ENCODE measurements around the gene UPF3A.
"Not testable (repeated sequence)": the region's sequence is repeated elsewhere in the genome, so short reads cannot be mapped to it uniquely, and the experiment has no call there.

Gene UPF3A

DNA sequence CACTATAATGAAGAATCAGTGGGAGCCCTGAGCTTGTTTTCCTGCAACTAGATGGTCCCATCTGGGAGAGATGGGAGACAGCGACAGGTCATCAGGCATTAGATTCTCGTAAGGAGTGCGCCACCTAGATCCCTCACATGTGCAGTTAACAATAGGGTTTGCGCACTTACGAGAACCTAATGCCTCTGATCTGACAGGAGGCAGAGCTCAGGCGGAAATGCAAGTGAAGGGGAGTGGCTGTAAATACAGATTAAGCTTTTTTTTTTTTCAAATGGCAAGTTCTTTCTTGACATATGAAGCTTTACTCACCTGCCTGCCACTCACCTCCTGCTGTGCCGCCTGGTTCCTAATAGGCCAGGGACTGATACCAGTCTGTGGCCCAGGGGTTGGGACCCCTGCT is 32.3 kb upstream of the UPF3A start:
- H3K27ac ChIP-seq (ENCODE audit: low read length) = no peak overlapping the region
- H4K20me1 ChIP-seq (ENCODE audit: insufficient read depth, low read length) = no peaks in the 10 kb centered on the region
- no peak for TF ChIP-seq EZH2phosphoT487 (IDR thresholded peaks at IDR 0.05; ENCODE audit: low read depth)
- TF ChIP-seq, protein P1, sequence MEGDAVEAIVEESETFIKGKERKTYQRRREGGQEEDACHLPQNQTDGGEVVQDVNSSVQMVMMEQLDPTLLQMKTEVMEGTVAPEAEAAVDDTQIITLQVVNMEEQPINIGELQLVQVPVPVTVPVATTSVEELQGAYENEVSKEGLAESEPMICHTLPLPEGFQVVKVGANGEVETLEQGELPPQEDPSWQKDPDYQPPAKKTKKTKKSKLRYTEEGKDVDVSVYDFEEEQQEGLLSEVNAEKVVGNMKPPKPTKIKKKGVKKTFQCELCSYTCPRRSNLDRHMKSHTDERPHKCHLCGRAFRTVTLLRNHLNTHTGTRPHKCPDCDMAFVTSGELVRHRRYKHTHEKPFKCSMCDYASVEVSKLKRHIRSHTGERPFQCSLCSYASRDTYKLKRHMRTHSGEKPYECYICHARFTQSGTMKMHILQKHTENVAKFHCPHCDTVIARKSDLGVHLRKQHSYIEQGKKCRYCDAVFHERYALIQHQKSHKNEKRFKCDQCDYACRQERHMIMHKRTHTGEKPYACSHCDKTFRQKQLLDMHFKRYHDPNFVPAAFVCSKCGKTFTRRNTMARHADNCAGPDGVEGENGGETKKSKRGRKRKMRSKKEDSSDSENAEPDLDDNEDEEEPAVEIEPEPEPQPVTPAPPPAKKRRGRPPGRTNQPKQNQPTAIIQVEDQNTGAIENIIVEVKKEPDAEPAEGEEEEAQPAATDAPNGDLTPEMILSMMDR (IDR thresholded peaks at IDR 0.05; ENCODE audit: low read depth, low read length) = no peak

GRCh38 chr13:114251639-114252440 is 29.6 kb upstream of the UPF3A start:
- not testable (repeated sequence) for H2AFZ ChIP-seq (ENCODE audit: low read depth, low read length); H3K79me2 ChIP-seq (ENCODE audit: low read length); H3K27me3 ChIP-seq (ENCODE audit: low read depth, low read length); H3K9ac ChIP-seq (ENCODE audit: low read length); H4K20me1 ChIP-seq (ENCODE audit: insufficient read depth, low read length); H3K4me3 ChIP-seq (ENCODE audit: low read length); H3K4me1 ChIP-seq (ENCODE audit: low read length); H3K27ac ChIP-seq (ENCODE audit: low read length); H3K4me2 ChIP-seq (ENCODE audit: low read length); H3K9me3 ChIP-seq (ENCODE audit: insufficient read depth, low read length)
- peaks cover 72% of the 10 kb centered on the region for H3K36me3 ChIP-seq (replicated peaks; ENCODE audit: low read depth, low read length)

More for the DNA sequence above, 32.3 kb upstream of the UPF3A start:
- H3K27me3 ChIP-seq (ENCODE audit: low read depth, low read length) = no peaks in the 10 kb centered on the region
- no peak overlapping the region for H2AFZ ChIP-seq (ENCODE audit: low read depth, low read length)
- H3K9ac ChIP-seq (ENCODE audit: low read length) = no peak overlapping the region
- no peaks in the 10 kb centered on the region for H3K4me1 ChIP-seq (ENCODE audit: low read length)
- H3K4me3 ChIP-seq (ENCODE audit: low read length) = no peak overlapping the region
- H3K36me3 ChIP-seq (replicated peaks; ENCODE audit: low read depth, low read length) = peaks cover 72% of the 10 kb centered on the region
- H3K79me2 ChIP-seq (ENCODE audit: low read length) = no peaks in the 10 kb centered on the region
- H3K9me3 ChIP-seq (ENCODE audit: insufficient read depth, low read length) = no peaks in the 10 kb centered on the region
- H3K4me2 ChIP-seq (ENCODE audit: low read length) = no peak overlapping the region

DNA sequence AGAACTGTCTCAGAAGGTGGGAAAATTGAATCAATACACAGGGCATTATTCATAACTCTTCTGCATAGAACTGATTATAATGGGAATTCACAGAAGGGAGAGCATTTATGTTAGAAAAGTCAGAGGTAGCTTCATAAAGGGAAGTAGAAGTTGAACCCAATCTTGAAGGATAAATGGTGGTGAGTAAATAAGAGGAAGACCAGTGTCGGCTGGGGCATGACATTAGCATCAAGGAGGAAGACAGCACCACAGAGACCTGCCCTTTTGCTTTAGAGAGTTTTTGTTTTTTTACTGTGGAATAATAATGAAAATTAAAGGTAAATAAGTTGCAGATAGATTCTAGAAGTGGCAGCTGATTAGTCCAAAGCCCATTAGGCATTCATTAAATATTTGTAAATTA is 24.9 kb upstream of the UPF3A start:
- Histone ChIP-seq H3K9me3 (ENCODE audit: insufficient read depth, low read length) (no peaks in the 10 kb centered on the region), H3K36me3 (replicated peaks; ENCODE audit: low read depth, low read length) (peaks cover 83% of the 10 kb centered on the region), H4K20me1 (ENCODE audit: insufficient read depth, low read length) (peaks cover 5% of the 10 kb centered on the region; the same call in 1 of the 2 replicates), H2AFZ (ENCODE audit: low read depth, low read length) (no peak overlapping the region), H3K27me3 (ENCODE audit: low read depth, low read length) (no peaks in the 10 kb centered on the region), H3K27ac (ENCODE audit: low read length) (no peak overlapping the region), H3K4me3 (ENCODE audit: low read length) (no peak overlapping the region), H3K4me2 (ENCODE audit: low read length) (no peak overlapping the region), H3K79me2 (ENCODE audit: low read length) (no peaks in the 10 kb centered on the region), H3K4me1 (ENCODE audit: low read length) (peaks cover 16% of the 10 kb centered on the region), H3K9ac (ENCODE audit: low read length) (no peak overlapping the region)
- TF ChIP-seq, protein P1 (IDR thresholded peaks at IDR 0.05; ENCODE audit: low read depth, low read length) = no peak
- no peak for TF ChIP-seq EZH2phosphoT487 (IDR thresholded peaks at IDR 0.05; ENCODE audit: low read depth)

DNA sequence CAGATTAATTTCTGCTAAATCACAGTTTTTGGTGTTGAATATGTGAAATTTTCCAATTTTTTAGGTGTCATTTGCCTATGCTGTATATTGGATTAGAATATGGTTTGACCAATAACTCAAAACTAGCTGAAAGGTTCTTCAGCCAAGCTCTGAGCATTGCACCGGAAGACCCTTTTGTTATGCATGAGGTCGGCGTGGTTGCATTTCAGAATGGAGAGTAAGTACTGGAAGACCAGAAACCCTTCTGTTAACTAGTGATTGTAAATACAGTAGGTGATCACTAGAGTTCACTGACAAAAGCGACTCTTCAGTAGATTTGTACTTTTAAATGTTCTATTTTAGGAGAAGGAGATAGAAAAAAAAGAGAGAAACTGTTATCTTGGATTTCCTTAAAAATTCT is 24.4 kb upstream of the UPF3A start:
- peaks cover 86% of the 10 kb centered on the region for H3K36me3 ChIP-seq (replicated peaks; ENCODE audit: low read depth, low read length)
- no peak overlapping the region for H2AFZ ChIP-seq (ENCODE audit: low read depth, low read length)
- no peak overlapping the region for H3K27ac ChIP-seq (ENCODE audit: low read length)
- no peak for TF ChIP-seq EZH2phosphoT487 (IDR thresholded peaks at IDR 0.05; ENCODE audit: low read depth)
- TF ChIP-seq, protein P1 (IDR thresholded peaks at IDR 0.05; ENCODE audit: low read depth, low read length) = no peak
- H3K79me2 ChIP-seq (ENCODE audit: low read length) = no peaks in the 10 kb centered on the region
- peaks cover 5% of the 10 kb centered on the region; the same call in 1 of the 2 replicates for H4K20me1 ChIP-seq (ENCODE audit: insufficient read depth, low read length)
- no peak overlapping the region for H3K4me2 ChIP-seq (ENCODE audit: low read length)
- no peak overlapping the region for H3K4me3 ChIP-seq (ENCODE audit: low read length)
- peaks cover 16% of the 10 kb centered on the region for H3K4me1 ChIP-seq (ENCODE audit: low read length)
- H3K9me3 ChIP-seq (ENCODE audit: insufficient read depth, low read length) = no peaks in the 10 kb centered on the region
- H3K9ac ChIP-seq (ENCODE audit: low read length) = no peak overlapping the region
- H3K27me3 ChIP-seq (ENCODE audit: low read depth, low read length) = no peaks in the 10 kb centered on the region
